WTC11 (cell line): ENCODE measurements around the gene CACNA1F.

Source experiments
- ARID4B ChIP-seq: sonication (generic); formaldehyde crosslinking; IDR thresholded peaks from 2 replicates; pipeline ENCODE4 v1.8.0; 2023; ENCODE audit warnings: missing genetic modification reagents, mild to moderate bottlenecking, borderline replicate concordance
- CTCF ChIP-seq: fragments of 200-600 bp; IDR thresholded peaks from 2 replicates; pipeline ENCODE4 v1.8.0; 2022; ENCODE audit warnings: antibody characterized with exemption
- SP1 ChIP-seq: sonication (generic); formaldehyde crosslinking; conservative IDR thresholded peaks from 2 replicates; pipeline ENCODE4 v1.8.1; 2022; ENCODE audit warnings: missing genetic modification reagents

- no peak for TF ChIP-seq CTCF
- TF ChIP-seq SP1, result no peak
- TF ChIP-seq ARID4B (CRISPR knock-in tag), result no peak
These were observed 43.8 kb upstream of the CACNA1F start for GRCh38 chrX:49276671-49277534.
